ENCODE measurements around the gene TRIM32. TPM values are rescaled to one million over a fixed set of nuclear protein-coding genes. Genes with fewer than 3 reads are reported as not detected.

TRIM32 gene
- polyA plus RNA-seq, 1 donor (not counting 4 experiments of a cell fraction or from before 2014, with no cell fraction given), result 21.3 TPM

DNA sequence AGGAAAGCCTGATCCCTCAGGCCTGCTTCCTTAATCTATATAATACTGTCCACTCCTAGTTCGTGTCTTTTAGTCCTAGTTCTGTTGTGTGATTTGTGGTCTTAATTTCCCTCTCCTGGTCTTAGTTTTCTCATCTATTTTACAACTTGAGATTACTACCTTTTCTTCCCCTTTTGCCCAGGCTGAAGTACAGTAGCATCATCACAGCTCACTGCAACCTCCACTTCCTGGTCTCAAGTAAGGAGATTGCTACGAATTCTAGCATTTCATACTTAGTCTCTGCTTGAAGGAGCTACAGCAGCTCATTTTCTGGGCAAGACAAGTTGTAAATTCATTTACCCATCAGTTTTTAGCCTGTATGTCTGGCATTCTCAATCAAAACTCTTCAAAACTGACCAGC is 5.5 kb downstream of the TRIM32 start:
- dilution Hi-C loops (cut with MboI; ENCODE audit: extremely low pct_ligation_motif_present, low sequenced_read_pairs), result no loop called here
- H3K4me2 ChIP-seq (ENCODE audit: control insufficient read depth, extremely low read depth, insufficient read depth, low read depth, low read length), result peak overlapping the region; percentile 43

DNA sequence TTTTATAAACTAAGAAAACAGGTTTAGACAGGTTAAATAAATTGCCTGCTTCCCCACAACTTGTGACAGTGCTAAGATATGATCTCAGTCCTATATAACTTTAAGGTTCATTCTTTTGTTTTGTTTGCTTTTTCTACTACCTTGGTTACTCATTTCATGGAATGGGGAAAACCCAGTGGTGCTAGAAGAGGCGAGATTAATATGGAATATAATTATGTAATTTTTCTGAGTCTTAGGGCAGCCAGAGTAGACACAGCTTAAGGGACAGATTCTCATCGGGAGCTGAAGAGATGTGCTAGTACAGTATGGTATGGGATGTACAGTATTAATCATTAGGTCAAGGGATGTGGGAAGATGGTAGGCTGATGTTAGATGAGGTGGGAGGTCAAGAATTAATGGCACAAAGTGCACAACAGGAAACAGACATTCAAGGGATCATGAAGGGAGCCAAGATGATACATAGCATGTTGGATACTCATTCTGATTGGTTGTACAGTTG is 6.2 kb downstream of the TRIM32 start:
- Histone ChIP-seq H3K4me2 (ENCODE audit: control insufficient read depth, extremely low read depth, insufficient read depth, low read depth, low read length) (peak overlapping the region; percentile 43), H3K27ac (ENCODE audit: control insufficient read depth, insufficient read depth, low read length) (peak overlapping the region; percentile 73), H3K36me3 (ENCODE audit: control insufficient read depth in 2 of 2, extremely low read depth in 1 of 2, insufficient read depth in 2 of 2, low read length in 2 of 2) (peaks cover under 1 to 4% of the 10 kb centered on the region in 2 experiments), H3K27me3 (ENCODE audit: control insufficient read depth, extremely low read depth, insufficient read depth, low read length) (no peaks in the 10 kb centered on the region), H3K4me1 (ENCODE audit: control insufficient read depth, extremely low read depth, insufficient read depth, low read length) (peaks cover 38% of the 10 kb centered on the region), H3K9me1 (ENCODE audit: control insufficient read depth, extremely low read depth, insufficient read depth, low read length) (no peaks in the 10 kb centered on the region), H4K20me1 (ENCODE audit: control insufficient read depth, extremely low read depth, insufficient read depth, low read length) (no peaks in the 10 kb centered on the region), H3K79me2 (ENCODE audit: control insufficient read depth, insufficient read depth, low read length) (peaks cover 77% of the 10 kb centered on the region), H3K9me3 (ENCODE audit: control insufficient read depth, low read depth, low read length) (no peaks in the 10 kb centered on the region), H2AFZ (ENCODE audit: control insufficient read depth, low read length) (no peak overlapping the region), H3K4me3 (ENCODE audit: control insufficient read depth in 2 of 3, extremely low read depth in 1 of 3, insufficient read depth in 2 of 3, low read depth in 1 of 3, low read length in 3 of 3) (no peak overlapping the region), H3K9ac (ENCODE audit: control insufficient read depth, extremely low read depth, insufficient read depth, low read length) (peak overlapping the region; percentile 22)
- DNase-seq (ENCODE audit: low read depth, low spot score), result no peak
- dilution Hi-C loops (cut with MboI; ENCODE audit: extremely low pct_ligation_motif_present, low sequenced_read_pairs), result no loop called here
- TF ChIP-seq, protein P1, sequence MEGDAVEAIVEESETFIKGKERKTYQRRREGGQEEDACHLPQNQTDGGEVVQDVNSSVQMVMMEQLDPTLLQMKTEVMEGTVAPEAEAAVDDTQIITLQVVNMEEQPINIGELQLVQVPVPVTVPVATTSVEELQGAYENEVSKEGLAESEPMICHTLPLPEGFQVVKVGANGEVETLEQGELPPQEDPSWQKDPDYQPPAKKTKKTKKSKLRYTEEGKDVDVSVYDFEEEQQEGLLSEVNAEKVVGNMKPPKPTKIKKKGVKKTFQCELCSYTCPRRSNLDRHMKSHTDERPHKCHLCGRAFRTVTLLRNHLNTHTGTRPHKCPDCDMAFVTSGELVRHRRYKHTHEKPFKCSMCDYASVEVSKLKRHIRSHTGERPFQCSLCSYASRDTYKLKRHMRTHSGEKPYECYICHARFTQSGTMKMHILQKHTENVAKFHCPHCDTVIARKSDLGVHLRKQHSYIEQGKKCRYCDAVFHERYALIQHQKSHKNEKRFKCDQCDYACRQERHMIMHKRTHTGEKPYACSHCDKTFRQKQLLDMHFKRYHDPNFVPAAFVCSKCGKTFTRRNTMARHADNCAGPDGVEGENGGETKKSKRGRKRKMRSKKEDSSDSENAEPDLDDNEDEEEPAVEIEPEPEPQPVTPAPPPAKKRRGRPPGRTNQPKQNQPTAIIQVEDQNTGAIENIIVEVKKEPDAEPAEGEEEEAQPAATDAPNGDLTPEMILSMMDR (optimal IDR thresholded peaks at IDR 0.05 in 1 of 3, IDR thresholded peaks at IDR 0.05 in 1 of 3, conservative IDR thresholded peaks at IDR 0.05 in 1 of 3; ENCODE audit: extremely low read depth in 1 of 3, insufficient read depth in 2 of 3, low read length in 3 of 3), result no peak
- no peak for TF ChIP-seq EZH2 (IDR thresholded peaks at IDR 0.05; ENCODE audit: low read length)
- peak; percentile 60 for FAIRE-seq

More for the DNA sequence above, 5.5 kb downstream of the TRIM32 start:
- Histone ChIP-seq H3K27ac (ENCODE audit: control insufficient read depth, insufficient read depth, low read length) (peak overlapping the region; percentile 63), H3K9me3 (ENCODE audit: control insufficient read depth, low read depth, low read length) (no peaks in the 10 kb centered on the region), H3K4me1 (ENCODE audit: control insufficient read depth, extremely low read depth, insufficient read depth, low read length) (peaks cover 38% of the 10 kb centered on the region), H3K9me1 (ENCODE audit: control insufficient read depth, extremely low read depth, insufficient read depth, low read length) (no peaks in the 10 kb centered on the region), H3K27me3 (ENCODE audit: control insufficient read depth, extremely low read depth, insufficient read depth, low read length) (no peaks in the 10 kb centered on the region), H3K36me3 (ENCODE audit: control insufficient read depth in 2 of 2, extremely low read depth in 1 of 2, insufficient read depth in 2 of 2, low read length in 2 of 2) (no peaks in the 10 kb centered on the region), H4K20me1 (ENCODE audit: control insufficient read depth, extremely low read depth, insufficient read depth, low read length) (no peaks in the 10 kb centered on the region), H3K79me2 (ENCODE audit: control insufficient read depth, insufficient read depth, low read length) (peaks cover 79% of the 10 kb centered on the region), H2AFZ (ENCODE audit: control insufficient read depth, low read length) (no peak overlapping the region), H3K9ac (ENCODE audit: control insufficient read depth, extremely low read depth, insufficient read depth, low read length) (peak overlapping the region; percentile 36), H3K4me3 (ENCODE audit: control insufficient read depth in 2 of 3, extremely low read depth in 1 of 3, insufficient read depth in 2 of 3, low read depth in 1 of 3, low read length in 3 of 3) (peak overlapping the region in 1 of 3 experiments; percentile 1)
- TF ChIP-seq, protein P1 (optimal IDR thresholded peaks at IDR 0.05 in 1 of 3, IDR thresholded peaks at IDR 0.05 in 1 of 3, conservative IDR thresholded peaks at IDR 0.05 in 1 of 3; ENCODE audit: extremely low read depth in 1 of 3, insufficient read depth in 2 of 3, low read length in 3 of 3), result no peak
- TF ChIP-seq EZH2 (IDR thresholded peaks at IDR 0.05; ENCODE audit: low read length), result no peak
- no peak for DNase-seq (ENCODE audit: low read depth, low spot score)
- peak; percentile 34 for FAIRE-seq

Measured in keratinocyte (primary cell).